NCI-H82 treated with DMSO at 0.1 percent for 48 hours (cell line): Measurements from ENCODE around the gene CACNA1E.

Experiments used
- DNase-seq: peaks from one replicate; lab custom pipeline; 2025; ENCODE audit not compliant: unreplicated experiment; lab: John Stamatoyannopoulos, UW

Gene CACNA1E

GRCh38 chr1:181483285-181484195, at the start of gene CACNA1E:
Gene CACNA1E (plus strand): TSS chr1:181483517. CDS start chr1:181483745, 228 bp downstream.
- no peak for DNase-seq

GRCh38 chr1:181433931-181434330, 49.4 kb upstream of the CACNA1E start:
- DNase-seq, result no peak

DNA sequence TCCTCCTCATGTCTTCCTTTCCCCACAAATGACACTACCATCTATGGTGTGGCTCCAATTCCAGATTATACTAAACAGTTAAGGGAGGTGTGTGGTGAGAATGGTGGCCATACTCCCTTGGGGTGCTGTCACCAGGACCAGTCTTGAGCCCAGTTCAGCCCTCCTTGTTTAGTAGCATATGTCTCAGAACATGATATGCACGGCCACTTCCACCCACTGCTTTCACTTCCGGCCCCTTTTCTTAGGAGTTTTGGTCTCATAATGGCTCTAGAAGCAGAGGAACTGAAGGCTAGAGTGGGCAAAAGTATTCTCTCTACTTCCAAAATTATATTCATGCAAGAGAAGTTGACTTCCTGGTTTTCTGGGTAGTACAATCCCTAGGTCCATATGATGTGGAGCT, 45.3 kb upstream of the CACNA1E start:
- DNase-seq, result no peak

DNA sequence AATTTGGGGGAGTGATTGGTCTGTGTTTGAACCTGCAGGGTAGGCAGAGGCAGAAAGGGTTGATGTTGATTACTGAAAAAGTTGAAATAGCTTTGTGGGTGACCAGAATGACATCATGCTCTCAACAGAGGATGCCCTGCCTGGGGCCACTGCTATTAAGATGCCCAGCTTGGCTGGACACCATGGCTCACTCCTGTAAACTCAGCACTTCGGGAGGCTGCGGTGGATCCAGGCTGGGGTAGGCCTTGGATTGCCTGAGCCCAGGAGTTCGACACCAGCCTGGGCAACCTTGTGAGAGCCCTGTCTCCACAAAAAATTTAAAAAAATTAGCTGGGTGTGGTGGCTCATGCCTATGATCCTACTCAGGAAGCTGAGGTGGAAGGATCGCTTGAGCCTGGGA, 42.8 kb upstream of the CACNA1E start:
- no peak for DNase-seq

GRCh38 chr1:181442181-181442525, 41.2 kb upstream of the CACNA1E start:
- no peak for DNase-seq

DNA sequence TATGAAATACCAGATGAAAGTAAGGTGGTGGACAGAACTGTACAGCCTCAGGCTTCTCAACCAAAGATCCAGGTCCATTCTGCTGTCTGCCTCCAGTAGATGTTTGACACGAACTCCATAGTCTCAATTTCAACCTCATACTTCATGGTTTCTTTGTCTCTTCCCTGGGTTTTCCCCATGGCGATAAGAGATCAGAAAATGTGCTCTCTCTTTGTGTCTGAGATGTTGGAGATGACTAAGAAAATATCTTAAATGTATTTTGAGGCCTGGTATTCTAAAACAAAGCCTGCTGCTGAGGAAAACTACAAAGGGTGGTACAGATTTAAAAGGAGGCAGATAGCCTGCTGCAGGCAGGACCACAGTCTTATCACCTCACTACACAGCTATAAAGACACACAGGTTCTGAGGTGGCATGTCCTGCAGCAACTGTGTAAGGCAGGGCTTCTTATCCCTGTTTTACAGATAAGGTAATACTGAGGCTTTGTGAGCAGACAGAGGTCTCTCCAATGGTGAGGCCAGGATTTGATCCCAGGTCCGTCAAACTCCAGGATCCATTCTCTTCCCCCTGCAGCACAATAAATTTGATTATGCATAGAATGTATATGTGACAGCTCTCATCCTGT, 40.0 kb upstream of the CACNA1E start:
- DNase-seq, result no peak

DNA sequence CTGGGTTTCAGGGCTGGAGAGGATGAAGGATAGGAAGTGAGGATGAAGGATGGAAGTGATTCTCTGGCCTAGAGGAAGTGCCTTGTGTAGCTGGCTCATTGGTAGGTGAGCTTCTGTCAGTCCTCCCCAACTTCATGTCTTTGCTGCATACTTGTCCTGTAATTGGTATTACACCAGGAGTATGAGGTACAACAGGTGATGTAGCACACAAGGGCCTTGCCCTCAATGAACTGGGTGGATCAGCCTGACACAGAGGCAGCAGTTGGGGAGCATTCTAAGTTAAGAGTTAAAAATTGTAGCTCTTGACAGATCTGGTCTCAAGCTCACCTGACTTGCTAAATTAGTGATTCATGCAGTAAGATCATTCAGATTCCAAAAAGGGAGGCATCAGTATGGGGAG, 37.9 kb upstream of the CACNA1E start:
- no peak for DNase-seq

GRCh38 chr1:181448461-181448860, 34.9 kb upstream of the CACNA1E start:
- DNase-seq, result peak; percentile 16

DNA sequence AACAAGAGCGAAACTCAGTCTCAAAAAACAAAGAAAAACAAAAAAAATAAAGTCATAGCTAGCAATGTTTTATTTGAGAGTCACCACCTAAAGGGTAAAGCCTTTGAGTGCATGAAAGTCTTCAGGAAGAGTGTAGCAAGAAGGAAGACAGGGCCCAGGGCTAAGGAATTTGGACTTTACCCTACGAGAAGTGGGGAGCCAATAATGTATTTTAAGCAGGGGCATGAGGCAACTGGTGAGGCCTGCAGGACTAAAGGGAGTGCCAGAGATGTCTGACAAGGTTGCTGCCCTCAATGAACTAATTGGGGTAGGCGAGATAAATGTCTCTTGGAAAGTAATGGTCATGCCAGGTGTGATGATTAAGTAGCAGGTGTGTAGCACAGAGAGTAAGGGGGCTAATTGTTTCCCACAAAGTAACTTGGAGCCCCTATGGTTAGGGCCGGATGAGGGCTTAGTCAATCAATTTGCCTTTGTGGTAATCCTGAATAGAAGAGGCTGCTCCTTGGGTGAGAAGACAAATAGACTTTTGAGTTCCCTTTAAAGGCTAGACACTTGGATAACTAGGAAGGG, 31.6 kb upstream of the CACNA1E start:
- no peak for DNase-seq

DNA sequence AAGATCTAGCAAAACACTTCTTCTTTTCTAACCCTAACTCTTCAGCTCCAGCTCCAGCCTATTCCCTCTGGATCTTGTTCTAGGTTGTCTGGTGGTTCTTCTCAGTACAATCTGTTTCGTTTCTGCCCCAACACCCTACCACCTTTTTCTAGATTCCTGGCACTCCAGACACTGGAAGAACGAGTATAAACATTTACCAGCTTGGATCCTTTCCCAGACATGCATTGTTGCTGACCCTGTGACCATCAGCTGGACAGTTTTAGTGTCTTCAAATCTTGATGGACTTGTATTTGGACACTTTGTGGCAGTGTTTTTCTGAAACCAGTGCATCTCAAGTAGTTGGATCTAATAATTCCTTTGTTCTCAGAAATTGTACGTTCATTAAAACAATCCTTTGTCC, 30.6 kb upstream of the CACNA1E start:
- no peak for DNase-seq

DNA sequence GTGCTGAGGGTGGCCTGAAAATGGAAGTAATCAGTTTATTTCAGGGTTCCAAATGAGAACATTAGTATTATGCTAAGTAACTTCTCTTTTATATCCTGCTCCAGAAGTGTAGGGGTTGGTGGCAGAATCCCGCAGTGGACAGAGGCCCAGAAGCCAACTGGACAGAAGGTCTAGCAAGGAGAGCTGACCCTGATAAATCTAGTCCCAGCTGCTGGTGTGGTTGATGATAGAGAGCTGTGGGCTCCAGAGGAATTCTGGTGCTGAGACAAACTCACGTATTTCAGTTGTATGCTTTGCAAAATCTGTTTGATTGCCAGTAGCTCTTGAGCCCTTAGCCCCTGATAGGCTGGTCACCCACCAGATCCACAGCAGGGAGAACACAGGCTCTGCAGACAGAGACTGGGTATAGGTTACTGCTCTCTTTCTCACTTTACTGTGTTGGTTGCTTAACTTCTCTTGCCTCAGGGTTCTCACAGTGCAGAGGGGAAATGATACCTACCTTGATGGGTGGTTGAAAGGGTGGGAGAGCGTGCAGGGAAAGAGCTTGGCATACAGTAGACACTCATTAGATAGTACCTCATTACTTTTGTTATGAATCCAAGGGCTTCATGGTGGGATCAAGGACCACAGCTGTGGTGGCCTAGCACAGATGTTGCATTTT, 29.6 kb upstream of the CACNA1E start:
- no peak for DNase-seq

DNA sequence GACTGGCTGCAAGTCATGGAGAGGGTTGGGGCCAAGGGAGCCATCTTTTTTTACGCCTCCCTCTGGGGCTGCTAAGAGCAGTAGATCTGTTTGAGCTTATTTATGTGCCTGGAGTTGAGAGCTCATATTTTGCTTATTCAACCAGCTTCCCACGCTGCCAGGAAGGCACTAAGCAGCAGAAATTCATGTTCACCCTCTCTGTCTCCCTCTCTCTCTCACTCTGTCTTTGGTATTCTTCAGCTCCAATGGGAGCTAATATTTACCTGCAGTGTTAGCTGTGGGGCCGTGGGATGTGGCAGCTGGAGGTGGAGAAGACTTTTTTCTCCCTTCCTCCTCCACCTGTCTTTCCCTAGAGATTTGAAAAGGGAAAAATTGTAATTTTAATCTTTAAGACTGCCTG, 26.8 kb upstream of the CACNA1E start:
- DNase-seq, result no peak

DNA sequence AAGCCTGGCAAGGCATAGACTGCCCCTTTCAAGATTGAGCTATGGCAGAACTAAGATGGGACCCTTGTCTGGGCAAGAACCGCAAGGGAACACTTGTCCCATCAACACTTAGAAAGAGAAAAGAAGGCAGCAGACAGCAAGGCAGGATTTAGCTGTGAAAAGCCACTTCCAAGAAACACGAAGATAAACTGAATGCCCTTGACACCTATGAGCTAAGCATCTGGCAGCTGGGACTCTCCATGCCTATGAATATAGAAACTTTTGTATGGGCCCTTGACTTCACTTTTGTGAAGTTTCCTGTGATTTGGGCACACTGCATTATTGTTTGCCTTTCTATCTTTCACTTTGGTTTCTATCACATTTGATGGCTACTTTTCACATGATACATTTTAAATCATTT, 24.9 kb upstream of the CACNA1E start:
- DNase-seq, result no peak

- no peak for DNase-seq
Measured at GRCh38 chr1:181459067-181459466, 24.2 kb upstream of the CACNA1E start.

DNA sequence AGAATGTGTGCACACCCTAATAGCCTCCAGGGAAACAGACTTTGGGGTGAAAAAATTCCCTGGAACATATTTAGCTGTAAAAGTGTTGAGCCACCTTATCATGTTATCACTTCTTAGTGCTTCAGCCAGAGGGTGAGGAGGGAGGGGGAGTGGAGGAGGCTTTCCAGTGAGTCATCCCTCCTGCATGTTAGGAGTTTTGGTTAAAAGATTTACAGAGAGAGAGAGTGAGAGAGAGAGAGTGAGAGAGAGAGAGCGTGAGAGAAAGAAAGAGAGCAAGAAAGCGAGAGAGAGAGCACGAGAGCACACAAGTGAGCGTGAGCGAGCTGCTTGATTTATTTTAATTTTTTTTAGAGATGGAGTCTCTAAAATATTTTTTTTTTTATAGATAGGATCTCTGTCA, 13.5 kb upstream of the CACNA1E start:
- DNase-seq, result no peak

GRCh38 chr1:181475580-181475979, 7.7 kb upstream of the CACNA1E start:
- DNase-seq, result no peak

- no peak for DNase-seq
Measured at GRCh38 chr1:181476581-181476980, 6.7 kb upstream of the CACNA1E start.

DNA sequence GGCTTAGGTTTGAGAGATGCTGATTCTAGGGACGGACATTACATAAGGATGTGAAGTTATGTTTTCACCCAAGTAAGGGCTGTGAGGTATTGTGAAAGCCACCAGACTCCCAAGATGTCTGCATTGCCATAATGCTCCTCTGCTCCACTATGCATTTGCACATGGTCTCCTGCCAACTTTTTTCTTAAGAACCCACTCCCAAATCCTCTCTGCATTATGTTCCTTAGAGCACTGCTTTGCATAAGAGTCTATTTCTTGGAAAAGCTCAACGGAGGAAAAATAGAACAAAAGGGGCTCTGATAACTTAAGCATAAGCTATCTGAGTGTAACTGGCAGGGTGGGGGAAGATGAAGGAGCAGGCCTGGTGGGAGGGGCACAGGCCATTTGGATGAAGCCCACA, 5.0 kb upstream of the CACNA1E start:
- no peak for DNase-seq

DNA sequence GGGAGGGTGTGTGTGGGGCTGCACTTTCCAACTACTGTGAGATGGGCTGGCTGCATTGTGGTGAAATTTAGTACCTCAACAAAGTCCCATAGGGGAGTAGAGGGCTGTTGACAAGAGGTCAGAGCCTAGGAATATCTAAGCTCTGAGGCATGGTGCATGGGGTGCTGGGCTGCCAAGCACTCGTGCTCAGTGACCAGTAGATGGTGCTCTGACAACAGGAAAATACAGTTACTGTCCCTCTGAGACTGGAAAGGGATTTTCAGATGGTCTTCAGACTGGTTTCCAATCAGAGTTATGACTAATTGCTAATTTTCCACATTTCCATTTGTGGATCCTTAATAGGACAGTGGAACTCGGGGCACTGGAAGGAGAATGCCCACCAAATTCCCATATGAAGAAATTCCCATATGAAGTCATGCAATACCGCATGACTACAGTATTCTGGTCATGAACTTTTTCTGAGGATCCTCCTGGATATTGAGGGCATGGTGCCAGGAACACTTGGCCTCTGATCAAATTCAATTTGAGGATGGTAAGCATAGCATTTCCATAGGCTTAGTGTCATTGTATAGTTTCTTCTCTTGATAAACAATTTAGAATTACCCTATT, 4.1 kb upstream of the CACNA1E start:
- peak; percentile 54 for DNase-seq

DNA sequence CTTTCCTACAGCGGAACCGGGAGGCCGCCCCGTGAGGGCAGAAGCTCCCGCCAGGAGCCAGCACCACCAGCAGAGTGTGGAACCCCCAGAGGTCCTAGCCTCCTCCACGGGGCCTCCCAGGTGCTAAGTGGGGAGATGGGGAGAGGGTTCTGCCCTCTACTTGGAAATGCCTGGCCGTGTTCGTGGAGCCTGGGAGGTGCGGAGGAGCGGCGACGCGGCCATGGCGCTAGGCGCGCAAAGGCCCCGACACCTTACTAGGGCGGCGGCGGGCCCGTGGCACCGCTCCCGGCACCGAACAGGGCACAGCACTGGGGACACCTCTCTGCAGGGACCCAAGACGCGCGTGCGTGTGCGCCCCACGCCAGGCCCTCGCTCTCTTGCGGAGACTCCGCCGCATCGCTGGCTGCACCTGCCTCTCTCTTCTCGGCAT, 1.3 kb upstream of the CACNA1E start:
- no peak for DNase-seq
